ENCODE results near the gene HTT-AS. TPM values are rescaled to one million over a fixed set of nuclear protein-coding genes. Genes with fewer than 3 reads are reported as not detected.
A peak's percentile ranks its signal among the peaks of the same experiment; 100 is the strongest.

The HTT-AS gene
- total RNA-seq (2016; rRNA removed; fragmentation: Illumina TruSeq; extraction: Trizol) (not detected in 2 replicates), polyA plus RNA-seq (2011; rRNA removed) (not detected in 2 replicates), polyA minus RNA-seq (2011; rRNA and poly(A)+ RNA removed; ENCODE audit: low replicate concordance) (not detected in 2 replicates), Bru-seq, nascent RNA (percentile 28 among the genes with signal in this experiment), BruChase-seq, experiment 1, labeled RNA remaining after a 6-hour chase (percentile 23 among the genes with signal in this experiment), BruChase-seq, experiment 2, labeled RNA remaining after a 2-hour chase (percentile 20 among the genes with signal in this experiment)
- total RNA-seq (2016; cell fraction: cytosol; rRNA removed; fragmentation: Illumina TruSeq; extraction: Trizol; ENCODE audit: low read depth) = not detected in 2 replicates
- not detected in 2 replicates for total RNA-seq (2016; cell fraction: insoluble cytoplasmic fraction; rRNA removed; fragmentation: Illumina TruSeq; extraction: Trizol)
- total RNA-seq (2016; cell fraction: membrane; rRNA removed; fragmentation: Illumina TruSeq; extraction: Trizol) = not detected in 2 replicates
- total RNA-seq (2016; cell fraction: nucleus; rRNA removed; fragmentation: Illumina TruSeq; extraction: Trizol) = not detected in 2 replicates
- not detected in 2 replicates for polyA plus RNA-seq (2011; cell fraction: cytosol; rRNA removed)
- polyA plus RNA-seq (2011; cell fraction: nucleus; rRNA removed) = not detected in 2 replicates
- polyA plus RNA-seq (2012) = not detected in 2 replicates
- polyA plus RNA-seq (2016; cell fraction: cytosol; fragmentation: Illumina TruSeq; extraction: Trizol; ENCODE audit: low read depth) = not detected in 2 replicates
- not detected in 2 replicates for polyA plus RNA-seq (2016; cell fraction: insoluble cytoplasmic fraction; fragmentation: Illumina TruSeq; extraction: Trizol; ENCODE audit: low read depth)
- polyA plus RNA-seq (2016; cell fraction: membrane; fragmentation: Illumina TruSeq; extraction: Trizol; ENCODE audit: low read depth) = not detected in 2 replicates
- polyA plus RNA-seq (2016; cell fraction: nucleus; fragmentation: Illumina TruSeq; extraction: Trizol; ENCODE audit: insufficient read depth, low read depth) = not detected in 2 replicates
- not detected in 2 replicates for polyA minus RNA-seq (2011; cell fraction: cytosol; rRNA and poly(A)+ RNA removed)
- polyA minus RNA-seq (2011; cell fraction: nucleus; rRNA and poly(A)+ RNA removed) = not detected in 2 replicates
- long read RNA-seq, experiment 1 = 0 reads
- long read RNA-seq, experiment 2 = 0 reads

DNA sequence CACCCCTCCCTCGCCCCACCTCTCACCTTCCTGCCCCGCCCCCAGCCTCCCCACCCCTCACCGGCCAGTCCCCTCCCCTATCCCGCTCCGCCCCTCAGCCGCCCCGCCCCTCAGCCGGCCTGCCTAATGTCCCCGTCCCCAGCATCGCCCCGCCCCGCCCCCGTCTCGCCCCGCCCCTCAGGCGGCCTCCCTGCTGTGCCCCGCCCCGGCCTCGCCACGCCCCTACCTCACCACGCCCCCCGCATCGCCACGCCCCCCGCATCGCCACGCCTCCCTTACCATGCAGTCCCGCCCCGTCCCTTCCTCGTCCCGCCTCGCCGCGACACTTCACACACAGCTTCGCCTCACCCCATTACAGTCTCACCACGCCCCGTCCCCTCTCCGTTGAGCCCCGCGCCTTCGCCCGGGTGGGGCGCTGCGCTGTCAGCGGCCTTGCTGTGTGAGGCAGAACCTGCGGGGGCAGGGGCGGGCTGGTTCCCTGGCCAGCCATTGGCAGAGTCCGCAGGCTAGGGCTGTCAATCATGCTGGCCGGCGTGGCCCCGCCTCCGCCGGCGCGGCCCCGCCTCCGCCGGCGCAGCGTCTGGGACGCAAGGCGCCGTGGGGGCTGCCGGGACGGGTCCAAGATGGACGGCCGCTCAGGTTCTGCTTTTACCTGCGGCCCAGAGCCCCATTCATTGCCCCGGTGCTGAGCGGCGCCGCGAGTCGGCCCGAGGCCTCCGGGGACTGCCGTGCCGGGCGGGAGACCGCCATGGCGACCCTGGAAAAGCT is at the start of gene HTT-AS, which contains the start of gene HTT:
TSS of gene HTT-AS (minus strand) at position 461 of the 768 bp plus-strand sequence.
TSS of gene HTT (plus strand) at position 604 of the 768 bp plus-strand sequence. CDS start at position 749, 145 bp downstream.
- peak; percentile 86 for DNase-seq (ENCODE audit: low spot score)
- no peak within 1 kb of the TSS for H2AFZ ChIP-seq (ENCODE audit: low read length)
- peaks cover 10% of the 10 kb centered on the region for H4K20me1 ChIP-seq (ENCODE audit: insufficient read depth, low read length)
- intact Hi-C loops (cut with micrococcal nuclease; ENCODE audit: unreplicated experiment) = no loop called here
- no TSS peak for BruUV-seq (replicated peaks)
- POLR2A ChIA-PET = no interaction called here
- peaks cover 0 to 3% of the 10 kb centered on the region in 2 experiments; a peak in 1 of 5 replicates for H3K36me3 ChIP-seq (replicated peaks in 1 of 2; ENCODE audit: control insufficient read depth in 1 of 2, insufficient read depth in 2 of 2, low read length in 2 of 2)
- H3K27ac ChIP-seq (ENCODE audit: extremely low read length, insufficient read depth, low read length) = peak within 1 kb of the TSS; percentile 88
- peaks cover 57% of the 10 kb centered on the region for H3K4me1 ChIP-seq (ENCODE audit: insufficient read depth, low read length)
- WGBS (ENCODE audit: low lambda C conversion rate) = 2% methylated on average over 56 of the region's 81 CpGs
- no peaks in the 10 kb centered on the region for H3K9me3 ChIP-seq (ENCODE audit: low read length)
- FAIRE-seq = no peak
- peak; percentile 78 for ATAC-seq
- peak within 1 kb of the TSS; percentile 90 to 98 (median 97) for H3K4me3 ChIP-seq (replicated peaks in 1 of 3; ENCODE audit: insufficient read depth in 1 of 3, low read depth in 2 of 3, low read length in 3 of 3)
- peaks cover 39% of the 10 kb centered on the region for H3K79me2 ChIP-seq (ENCODE audit: insufficient read depth, low read length)
- H3K4me2 ChIP-seq (ENCODE audit: low read depth, low read length) = peak within 1 kb of the TSS; percentile 91
- H3K27me3 ChIP-seq (ENCODE audit: control insufficient read depth in 1 of 2, insufficient read depth in 2 of 2, low read length in 2 of 2) = peaks cover 0 to 2% of the 10 kb centered on the region in 2 experiments; a peak in 1 of 5 replicates
- CTCF ChIA-PET (ENCODE audit: low intra/inter-chr PET ratio, low total read pairs) = no interaction called here
- in situ Hi-C loops (cut with HindIII; ENCODE audit: extremely low pct_ligation_motif_present, low pct_unique_long_range_greater_than_20kb) = no loop called here
- peak within 1 kb of the TSS; percentile 92 for H3K9ac ChIP-seq (ENCODE audit: insufficient read depth, low read depth, low read length)
- TF ChIP-seq HNRNPLL (IDR thresholded peaks at IDR 0.05; ENCODE audit: low read depth, low read length, poor library complexity, severe bottlenecking) = peak; percentile 87
- peak; percentile 31; the same call in 1 of the 2 replicates for TF ChIP-seq ZNF768 (CRISPR knock-in tag; IDR thresholded peaks at IDR 0.05)
- peak; percentile 73 for TF ChIP-seq AGO2 (optimal IDR thresholded peaks at IDR 0.05; ENCODE audit: low read depth, low read length)
- no peak for TF ChIP-seq ERF (CRISPR knock-in tag; IDR thresholded peaks at IDR 0.05)
- TF ChIP-seq ZFP1 (CRISPR knock-in tag; IDR thresholded peaks at IDR 0.05) = no peak
- peak; percentile 83 for TF ChIP-seq ZNF143 (CRISPR knock-in tag; IDR thresholded peaks at IDR 0.05)
- no peak for TF ChIP-seq KLF12 (CRISPR knock-in tag; IDR thresholded peaks at IDR 0.05; ENCODE audit: borderline replicate concordance)
- no peak for TF ChIP-seq SOX6 (IDR thresholded peaks at IDR 0.05)
- TF ChIP-seq SOX6 (CRISPR knock-in tag; IDR thresholded peaks at IDR 0.05) = 0 out of 2 replicates have a peak, but pooled peaks have one; percentile 4
- 0 out of 2 replicates have a peak, but pooled peaks have one; percentile 10 for TF ChIP-seq FOXA3 (CRISPR knock-in tag; IDR thresholded peaks at IDR 0.05)
- peak; percentile 77 for TF ChIP-seq THAP11 (CRISPR knock-in tag; IDR thresholded peaks at IDR 0.05)
- TF ChIP-seq NFIC (IDR thresholded peaks at IDR 0.05; ENCODE audit: low read length) = no peak
- 0 out of 2 replicates have a peak, but pooled peaks have one; percentile 9 for TF ChIP-seq FOSL2 (CRISPR knock-in tag; IDR thresholded peaks at IDR 0.05)
- TF ChIP-seq BCL6 (CRISPR knock-in tag; IDR thresholded peaks at IDR 0.05) = no peak
